Measurements from ENCODE around the gene TBC1D13. TPM values are rescaled to one million over a fixed set of nuclear protein-coding genes. Genes with fewer than 3 reads are reported as not detected.
"Not testable (repeated sequence)": the region's sequence is repeated elsewhere in the genome, so short reads cannot be mapped to it uniquely, and the experiment has no call there.

TBC1D13 gene
- total RNA-seq, 1 donor from 2014 or later = 23.5 TPM

DNA sequence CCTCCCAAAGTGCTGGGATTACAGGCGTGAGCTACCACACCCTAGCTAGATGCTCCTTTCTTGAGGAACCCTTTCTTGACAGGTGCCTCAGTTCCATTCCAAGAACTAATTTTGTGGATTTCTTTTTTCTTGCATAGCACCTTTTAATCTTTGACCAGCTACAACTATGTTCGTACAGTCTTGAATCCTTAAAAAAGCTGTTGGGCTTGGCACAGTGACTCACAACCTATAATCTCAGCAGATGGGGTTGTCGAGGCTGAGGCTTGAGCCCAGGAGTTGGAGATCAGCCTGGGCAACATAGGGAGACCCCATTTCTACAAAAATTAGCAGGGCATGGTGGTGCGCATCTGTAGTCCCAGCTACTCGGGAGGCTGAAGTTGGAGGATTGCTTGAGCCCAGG is 14.0 kb upstream of the TBC1D13 start:
- Mint-ChIP-seq H3K4me1 (ENCODE audit: low read depth) (peaks cover 26% of the 10 kb centered on the region), H3K36me3 (ENCODE audit: low read depth) (no peaks in the 10 kb centered on the region), H3K4me3 (ENCODE audit: unreplicated experiment) (no peak overlapping the region), H3K27ac (ENCODE audit: unreplicated experiment) (no peak overlapping the region), H3K9me3 (ENCODE audit: low read depth) (peaks cover 2% of the 10 kb centered on the region), H3K27me3 (ENCODE audit: low read depth) (no peaks in the 10 kb centered on the region)
- TF ChIP-seq, protein P1, sequence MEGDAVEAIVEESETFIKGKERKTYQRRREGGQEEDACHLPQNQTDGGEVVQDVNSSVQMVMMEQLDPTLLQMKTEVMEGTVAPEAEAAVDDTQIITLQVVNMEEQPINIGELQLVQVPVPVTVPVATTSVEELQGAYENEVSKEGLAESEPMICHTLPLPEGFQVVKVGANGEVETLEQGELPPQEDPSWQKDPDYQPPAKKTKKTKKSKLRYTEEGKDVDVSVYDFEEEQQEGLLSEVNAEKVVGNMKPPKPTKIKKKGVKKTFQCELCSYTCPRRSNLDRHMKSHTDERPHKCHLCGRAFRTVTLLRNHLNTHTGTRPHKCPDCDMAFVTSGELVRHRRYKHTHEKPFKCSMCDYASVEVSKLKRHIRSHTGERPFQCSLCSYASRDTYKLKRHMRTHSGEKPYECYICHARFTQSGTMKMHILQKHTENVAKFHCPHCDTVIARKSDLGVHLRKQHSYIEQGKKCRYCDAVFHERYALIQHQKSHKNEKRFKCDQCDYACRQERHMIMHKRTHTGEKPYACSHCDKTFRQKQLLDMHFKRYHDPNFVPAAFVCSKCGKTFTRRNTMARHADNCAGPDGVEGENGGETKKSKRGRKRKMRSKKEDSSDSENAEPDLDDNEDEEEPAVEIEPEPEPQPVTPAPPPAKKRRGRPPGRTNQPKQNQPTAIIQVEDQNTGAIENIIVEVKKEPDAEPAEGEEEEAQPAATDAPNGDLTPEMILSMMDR (IDR thresholded peaks at IDR 0.05) = no peak
- no peak for DNase-seq (ENCODE audit: low spot score)

DNA sequence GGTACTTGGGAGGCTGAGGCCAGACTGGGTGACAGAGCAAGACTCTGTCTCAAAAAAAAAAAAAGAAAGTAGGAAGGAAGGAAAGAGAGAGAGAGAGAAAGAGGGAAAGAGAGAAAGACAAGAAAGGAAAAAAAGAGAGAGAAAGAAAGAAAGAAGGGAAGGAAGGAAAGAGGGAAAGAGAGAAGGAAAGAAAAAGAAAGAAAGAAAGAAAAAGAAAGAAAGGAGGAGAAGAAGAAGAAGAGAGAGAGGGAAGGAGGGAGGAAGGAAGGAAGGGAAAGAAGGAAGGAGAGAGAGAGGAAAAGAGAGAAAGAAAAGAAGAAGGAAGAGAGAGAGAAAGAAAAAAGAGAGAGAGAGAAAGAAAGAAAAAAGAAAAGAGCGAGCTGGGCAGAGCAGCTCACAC is 12.2 kb upstream of the TBC1D13 start:
- Mint-ChIP-seq H3K4me1 (ENCODE audit: low read depth) (peaks cover 19% of the 10 kb centered on the region), H3K27ac (ENCODE audit: unreplicated experiment) (no peak overlapping the region), H3K27me3 (ENCODE audit: low read depth) (no peaks in the 10 kb centered on the region), H3K4me3 (ENCODE audit: unreplicated experiment) (no peak overlapping the region), H3K9me3 (ENCODE audit: low read depth) (peaks cover 2% of the 10 kb centered on the region), H3K36me3 (ENCODE audit: low read depth) (no peaks in the 10 kb centered on the region)
- no peak for DNase-seq (ENCODE audit: low spot score)
- TF ChIP-seq, protein P1 (IDR thresholded peaks at IDR 0.05) = no peak

DNA sequence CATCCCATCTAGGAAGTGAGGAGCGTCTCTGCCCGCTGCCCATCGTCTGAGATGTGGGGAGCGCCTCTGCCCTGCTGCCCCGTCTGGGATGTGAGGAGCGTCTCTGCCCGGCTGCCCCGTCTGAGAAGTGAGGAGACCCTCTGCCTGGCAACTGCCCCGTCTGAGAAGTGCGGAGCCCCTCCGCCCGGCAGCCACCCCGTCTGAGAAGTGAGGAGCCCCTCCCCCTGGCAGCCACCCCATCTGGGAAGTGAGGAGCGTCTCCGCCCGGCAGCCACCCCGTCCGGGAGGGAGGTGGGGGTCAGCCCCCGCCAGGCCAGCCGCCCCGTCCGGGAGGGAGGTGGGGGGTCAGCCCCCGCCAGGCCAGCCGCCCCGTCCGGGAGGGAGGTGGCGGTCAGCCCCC is 7.0 kb upstream of the TBC1D13 start:
- H3K27ac Mint-ChIP-seq (ENCODE audit: unreplicated experiment) = not testable (repeated sequence)

DNA sequence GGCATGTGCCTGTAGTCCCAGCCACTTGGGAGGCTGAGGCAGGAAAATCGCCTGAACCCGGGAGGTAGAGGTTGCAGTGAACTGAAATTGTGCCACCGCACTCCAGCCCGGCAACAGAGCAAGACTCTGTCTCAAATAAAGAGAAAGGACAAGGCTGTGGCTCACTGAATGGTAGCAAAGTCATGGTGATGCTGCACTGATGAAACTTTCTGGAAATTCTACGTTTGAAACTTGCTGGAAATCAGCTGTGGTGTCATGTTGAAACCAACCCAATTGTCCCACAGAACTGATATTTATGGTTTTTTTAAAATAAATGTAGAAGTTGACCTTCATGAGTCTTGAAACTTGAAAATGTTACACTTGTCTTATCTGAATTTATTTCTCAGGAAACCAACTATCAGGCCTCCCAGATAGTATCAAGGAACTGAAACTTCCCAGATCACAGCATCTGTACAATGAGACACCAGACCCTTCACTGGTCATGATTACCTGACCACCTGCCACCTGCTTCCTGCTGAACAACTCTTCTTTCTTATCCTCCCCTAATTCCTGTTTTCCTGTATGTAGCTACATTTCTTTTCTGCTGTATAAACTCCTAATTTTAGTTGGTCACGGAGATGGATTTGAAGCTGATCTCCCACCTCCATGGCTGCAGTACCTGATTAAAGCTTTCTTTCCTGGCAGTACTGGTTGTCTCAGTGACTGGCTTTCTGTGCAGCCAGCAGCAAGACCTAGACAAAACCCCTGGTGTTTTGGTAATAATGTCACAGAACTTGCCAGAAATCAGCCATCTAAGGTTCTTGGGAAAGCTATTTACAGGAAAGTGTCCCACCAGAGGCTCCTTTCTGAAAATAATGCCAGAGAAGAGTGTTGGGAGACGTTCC is 5.6 kb upstream of the TBC1D13 start:
- Mint-ChIP-seq H3K27ac (ENCODE audit: unreplicated experiment) (no peak overlapping the region), H3K4me1 (ENCODE audit: low read depth) (peaks cover 11% of the 10 kb centered on the region), H3K4me3 (ENCODE audit: unreplicated experiment) (no peak overlapping the region), H3K9me3 (ENCODE audit: low read depth) (peaks cover 4% of the 10 kb centered on the region), H3K27me3 (ENCODE audit: low read depth) (no peaks in the 10 kb centered on the region), H3K36me3 (ENCODE audit: low read depth) (no peaks in the 10 kb centered on the region)
- DNase-seq (ENCODE audit: low spot score) = no peak
- TF ChIP-seq, protein P1 (IDR thresholded peaks at IDR 0.05) = no peak

More for the DNA sequence above, 7.0 kb upstream of the TBC1D13 start:
- H3K36me3 Mint-ChIP-seq (ENCODE audit: low read depth); H3K4me3 Mint-ChIP-seq (ENCODE audit: unreplicated experiment); H3K27me3 Mint-ChIP-seq (ENCODE audit: low read depth); H3K9me3 Mint-ChIP-seq (ENCODE audit: low read depth); DNase-seq (ENCODE audit: low spot score): not testable (repeated sequence)
- peaks cover 11% of the 10 kb centered on the region for H3K4me1 Mint-ChIP-seq (ENCODE audit: low read depth)

DNA sequence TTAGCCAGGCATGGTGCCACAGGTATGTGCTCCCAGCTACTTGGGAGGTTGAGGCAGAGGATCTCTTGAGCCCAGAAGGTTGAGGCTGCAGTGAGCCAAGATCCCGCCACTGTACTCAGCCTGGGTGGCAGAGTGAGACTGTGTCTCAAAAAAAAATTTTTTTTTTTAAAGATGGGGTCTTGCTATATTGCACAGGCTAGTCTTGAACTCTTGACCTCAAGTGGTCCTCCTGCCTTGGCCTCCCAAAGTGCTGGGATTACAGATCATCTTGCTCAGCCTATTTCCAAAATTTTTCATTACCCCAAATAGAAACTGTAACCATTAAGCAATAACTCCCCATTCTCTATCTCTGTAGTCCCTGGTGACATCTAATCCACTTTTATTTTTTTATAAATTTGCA is 4.4 kb upstream of the TBC1D13 start:
- Mint-ChIP-seq H3K27ac (ENCODE audit: unreplicated experiment) (no peak overlapping the region), H3K36me3 (ENCODE audit: low read depth) (no peaks in the 10 kb centered on the region), H3K4me1 (ENCODE audit: low read depth) (peaks cover 12% of the 10 kb centered on the region), H3K9me3 (ENCODE audit: low read depth) (peaks cover 4% of the 10 kb centered on the region), H3K27me3 (ENCODE audit: low read depth) (no peaks in the 10 kb centered on the region), H3K4me3 (ENCODE audit: unreplicated experiment) (no peak overlapping the region)
- TF ChIP-seq, protein P1 (IDR thresholded peaks at IDR 0.05) = no peak
- no peak for DNase-seq (ENCODE audit: low spot score)

DNA sequence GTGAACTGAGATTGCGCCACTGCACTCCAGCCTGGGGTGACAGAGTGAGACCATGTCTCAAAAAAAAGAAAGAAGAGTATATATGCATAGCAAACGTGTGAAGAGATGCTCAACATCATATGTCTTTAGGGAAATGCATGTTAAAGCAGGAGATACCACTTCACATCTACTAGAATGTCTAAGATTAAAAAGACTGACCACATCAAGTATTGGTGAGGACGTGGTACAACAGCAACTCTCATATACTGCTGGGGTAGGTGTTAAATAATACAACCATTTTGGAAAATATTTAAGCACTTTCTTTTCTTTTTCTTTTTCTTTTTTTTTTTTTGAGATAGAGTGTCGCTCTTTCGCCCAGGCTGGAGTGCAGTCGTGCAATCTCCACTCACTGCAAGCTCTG is 1.6 kb upstream of the TBC1D13 start:
- TF ChIP-seq, protein P1 (IDR thresholded peaks at IDR 0.05) = no peak
- H3K4me1 Mint-ChIP-seq (ENCODE audit: low read depth) = peaks cover 25% of the 10 kb centered on the region
- H3K27me3 Mint-ChIP-seq (ENCODE audit: low read depth) = no peaks in the 10 kb centered on the region
- H3K4me3 Mint-ChIP-seq (ENCODE audit: unreplicated experiment) = no peak overlapping the region
- no peaks in the 10 kb centered on the region for H3K36me3 Mint-ChIP-seq (ENCODE audit: low read depth)
- DNase-seq (ENCODE audit: low spot score) = no peak
- H3K9me3 Mint-ChIP-seq (ENCODE audit: low read depth) = peaks cover 4% of the 10 kb centered on the region
- H3K27ac Mint-ChIP-seq (ENCODE audit: unreplicated experiment) = no peak overlapping the region

Data from chondrocyte (in vitro differentiated cells).